SK-N-MC (cell line): ENCODE data around the gene APBA2.

ENCODE experiments used
- EZH2 ChIP-seq: fragments of 200-600 bp; sonication (generic); IDR thresholded peaks from one replicate; pipeline ENCODE4 v1.6.1; 2017; ENCODE audit warnings: antibody characterized with exemption
- FOXP2 ChIP-seq: optimal IDR thresholded peaks from 2 replicates; pipeline ENCODE3; 2011; ENCODE audit warnings: mild to moderate bottlenecking, moderate library complexity; ENCODE audit not compliant: insufficient read depth; ENCODE audit errors: extremely low read length, control extremely low read depth
- POLR2AphosphoS5 ChIP-seq: IDR thresholded peaks from 2 replicates; pipeline ENCODE4 v1.6.1; 2012; ENCODE audit warnings: mild to moderate bottlenecking, low read depth, low read length, borderline replicate concordance

DNA sequence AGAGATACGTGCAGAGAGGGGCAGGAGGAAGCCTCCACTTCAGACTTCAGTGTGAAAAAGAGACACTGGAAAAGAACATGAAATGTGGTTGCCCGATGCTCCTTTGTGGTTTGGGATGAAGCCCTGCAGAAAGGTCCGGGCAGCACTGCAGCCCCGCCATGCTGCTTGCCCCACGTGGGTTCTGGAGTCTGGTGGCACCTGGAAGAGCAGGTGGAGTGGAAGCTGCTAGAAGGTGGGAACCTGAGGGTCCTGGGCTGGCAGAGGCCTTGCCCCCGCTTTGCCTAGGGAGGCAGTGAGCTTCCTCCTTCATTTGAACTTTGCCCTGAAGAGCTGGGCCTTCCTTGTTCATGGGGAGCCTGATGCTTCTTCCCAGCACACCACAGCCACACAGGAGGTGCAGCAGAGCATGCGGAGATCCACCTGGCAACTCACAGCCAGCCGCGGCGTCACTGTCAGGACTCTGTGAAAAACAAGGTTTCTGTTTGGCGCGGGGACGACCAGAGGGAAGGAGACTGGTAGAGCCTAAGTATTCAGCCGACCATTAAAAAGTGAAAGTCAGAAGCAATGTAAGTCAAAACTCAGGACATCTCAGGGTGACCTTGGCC is 59.0 kb downstream of the APBA2 start:
- TF ChIP-seq EZH2, result no peak
- TF ChIP-seq POLR2AphosphoS5, result no peak
- no peak for TF ChIP-seq FOXP2
